Measurements from ENCODE around the gene CEP170B.
"Not testable (repeated sequence)": the region's sequence is repeated elsewhere in the genome, so short reads cannot be mapped to it uniquely, and the experiment has no call there.

The CEP170B gene

GRCh38 chr14:104879201-104879982 lies 14.3 kb downstream of the CEP170B start:
- no peak for DNase-seq (ENCODE audit: low spot score)

GRCh38 chr14:104879983-104880565 lies 15.0 kb downstream of the CEP170B start:
- DNase-seq (ENCODE audit: low spot score): no peak

GRCh38 chr14:104880584-104881210 lies 15.6 kb downstream of the CEP170B start:
- DNase-seq (ENCODE audit: low spot score): no peak

GRCh38 chr14:104881369-104881979 lies 16.4 kb downstream of the CEP170B start:
- DNase-seq (ENCODE audit: low spot score): no peak

GRCh38 chr14:104882325-104882973 lies 17.4 kb downstream of the CEP170B start:
- DNase-seq (ENCODE audit: low spot score): no peak

- no peak for DNase-seq (ENCODE audit: low spot score)
Observed at GRCh38 chr14:104882991-104883660, 18.1 kb downstream of the CEP170B start.

- no peak for DNase-seq (ENCODE audit: low spot score)
Observed at GRCh38 chr14:104883681-104884361, 18.8 kb downstream of the CEP170B start.

- DNase-seq (ENCODE audit: low spot score): not testable (repeated sequence)
Observed at GRCh38 chr14:104884381-104884780, 19.3 kb downstream of the CEP170B start.

- DNase-seq (ENCODE audit: low spot score): no peak
Observed at GRCh38 chr14:104885031-104885972, 20.2 kb downstream of the CEP170B start.

GRCh38 chr14:104885973-104886689 lies 21.1 kb downstream of the CEP170B start:
- no peak for DNase-seq (ENCODE audit: low spot score)

- no peak for DNase-seq (ENCODE audit: low spot score)
Observed at GRCh38 chr14:104886690-104887622, 21.9 kb downstream of the CEP170B start.

GRCh38 chr14:104887623-104888488 lies 22.8 kb downstream of the CEP170B start:
- DNase-seq (ENCODE audit: low spot score): no peak

- no peak for DNase-seq (ENCODE audit: low spot score)
Observed at GRCh38 chr14:104888489-104889374, 23.7 kb downstream of the CEP170B start.

GRCh38 chr14:104889375-104889757 lies 24.3 kb downstream of the CEP170B start:
- DNase-seq (ENCODE audit: low spot score): no peak

- not testable (repeated sequence) for DNase-seq (ENCODE audit: low spot score)
Observed at GRCh38 chr14:104890292-104890691, 25.2 kb downstream of the CEP170B start.

GRCh38 chr14:104891121-104891551 lies 26.1 kb downstream of the CEP170B start:
- DNase-seq (ENCODE audit: low spot score): no peak

All from cerebellar cortex (tissue), 1 donor.